NCI-H2171 (cell line): ENCODE measurements around the gene SH3BP4.
"Not testable (repeated sequence)": the region's sequence is repeated elsewhere in the genome, so short reads cannot be mapped to it uniquely, and the experiment has no call there.

Experiments used
- DNase-seq: peaks from one replicate; lab custom pipeline; 2025; lab: John Stamatoyannopoulos, UW

SH3BP4 gene

DNA sequence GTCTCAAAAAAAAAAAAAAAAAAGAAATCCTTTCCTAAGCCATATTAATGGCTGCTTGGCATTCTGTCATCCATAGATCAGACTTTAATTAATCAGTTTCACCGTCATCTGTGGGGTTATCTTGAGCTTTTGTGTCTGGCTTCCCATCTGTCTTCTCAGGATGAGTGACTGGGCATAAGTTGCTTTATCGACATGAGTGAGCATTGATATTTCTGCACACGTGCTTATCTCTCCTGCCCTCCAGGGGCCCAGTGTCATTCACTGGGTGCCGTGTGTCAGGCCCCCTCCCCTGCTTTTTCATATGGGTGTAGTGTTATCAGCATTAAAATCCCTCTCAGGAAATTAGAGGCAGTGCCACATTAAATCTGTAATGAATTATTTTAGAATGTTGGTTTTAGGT lies 65.6 kb downstream of the SH3BP4 start:
- peak; percentile 52 for DNase-seq

DNA sequence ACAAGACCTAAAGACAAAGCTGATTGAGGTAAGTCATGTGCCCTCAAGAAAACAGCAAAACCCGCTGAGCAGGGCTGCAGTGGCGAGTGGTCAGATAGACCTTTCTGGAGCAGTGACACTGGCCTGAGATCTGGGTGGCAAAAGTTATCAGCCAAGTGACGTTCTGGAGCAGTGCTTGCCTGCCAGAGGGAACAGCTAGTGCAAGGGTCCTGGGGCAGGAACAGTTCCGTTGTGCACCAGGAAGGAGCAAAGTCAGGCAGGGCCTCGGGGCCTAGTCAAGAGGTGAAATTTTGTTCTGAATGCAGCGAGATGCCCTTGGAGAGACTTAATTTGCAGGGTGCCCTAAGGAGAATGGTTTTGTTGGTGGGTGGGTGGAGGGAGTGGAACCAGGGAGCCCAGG lies 67.0 kb downstream of the SH3BP4 start:
- DNase-seq = no peak

DNA sequence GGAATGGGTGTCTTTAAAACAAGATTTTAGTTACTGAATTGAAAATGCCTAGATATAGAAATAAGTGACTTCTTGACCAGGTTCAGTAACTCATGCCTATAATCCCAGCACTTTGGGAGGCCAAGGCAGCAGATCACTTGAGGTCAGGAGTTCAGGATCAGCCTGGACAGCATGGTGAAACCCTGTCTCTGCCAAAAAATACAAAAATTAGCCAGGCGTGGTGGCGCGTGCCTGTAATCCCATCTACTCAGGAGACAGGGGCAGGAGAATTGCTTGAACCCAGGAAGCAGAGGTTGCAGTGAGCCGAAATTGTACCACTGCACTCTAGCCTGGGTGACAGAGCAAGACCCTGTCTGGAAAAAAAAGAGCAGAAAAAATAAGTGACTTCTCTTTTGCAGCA lies 68.3 kb downstream of the SH3BP4 start:
- DNase-seq = not testable (repeated sequence)

DNA sequence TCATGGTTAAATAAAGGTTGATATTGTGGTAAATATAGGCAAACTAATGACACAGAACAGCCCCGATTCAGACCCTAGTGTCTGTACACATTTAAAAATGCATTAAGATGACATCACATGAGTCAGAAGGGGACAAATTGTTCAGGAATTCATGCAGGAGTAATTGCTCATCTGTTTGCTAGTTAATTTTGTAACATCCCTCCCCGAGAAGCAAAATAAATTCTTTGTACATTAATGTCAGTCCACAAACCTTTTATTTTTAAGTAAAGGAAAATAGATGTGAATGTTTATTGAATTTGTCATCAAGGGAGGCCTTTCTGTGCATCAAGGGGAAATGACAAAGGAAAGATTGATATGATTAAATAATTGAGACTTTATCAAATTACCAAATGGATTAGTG lies 69.9 kb downstream of the SH3BP4 start:
- DNase-seq = no peak

DNA sequence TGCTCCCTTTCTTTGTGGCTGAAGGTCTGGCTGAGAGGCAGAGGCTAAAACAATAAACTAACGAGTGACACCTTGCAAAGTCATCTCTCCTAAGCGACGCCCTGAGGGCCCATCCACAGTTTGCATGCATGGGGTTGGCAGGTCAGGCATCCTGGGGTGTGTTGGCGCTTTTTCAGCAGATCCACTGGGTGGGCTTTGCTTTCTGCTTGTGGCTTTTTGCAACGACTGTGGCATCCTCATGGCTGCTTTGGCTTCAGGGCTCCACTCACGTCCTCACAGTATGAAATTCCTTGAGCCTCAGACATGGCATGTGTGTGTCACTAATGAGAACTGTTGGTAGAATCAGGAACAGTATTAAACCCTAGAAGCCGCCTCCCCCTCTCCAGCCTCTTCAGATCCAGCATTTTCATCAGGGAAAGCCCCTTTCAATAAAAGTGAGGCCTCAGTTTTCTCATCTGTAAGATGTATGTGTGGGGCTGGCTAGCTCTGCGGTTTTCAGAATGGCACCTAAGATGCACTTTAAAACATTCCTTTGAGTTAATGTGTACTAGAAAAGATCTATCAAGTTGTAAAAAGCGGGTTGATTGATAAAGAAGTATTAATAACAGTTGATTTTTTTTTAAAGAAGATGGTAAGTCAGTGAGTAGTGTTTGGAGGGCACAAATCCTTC lies 72.5 kb downstream of the SH3BP4 start:
- no peak for DNase-seq

DNA sequence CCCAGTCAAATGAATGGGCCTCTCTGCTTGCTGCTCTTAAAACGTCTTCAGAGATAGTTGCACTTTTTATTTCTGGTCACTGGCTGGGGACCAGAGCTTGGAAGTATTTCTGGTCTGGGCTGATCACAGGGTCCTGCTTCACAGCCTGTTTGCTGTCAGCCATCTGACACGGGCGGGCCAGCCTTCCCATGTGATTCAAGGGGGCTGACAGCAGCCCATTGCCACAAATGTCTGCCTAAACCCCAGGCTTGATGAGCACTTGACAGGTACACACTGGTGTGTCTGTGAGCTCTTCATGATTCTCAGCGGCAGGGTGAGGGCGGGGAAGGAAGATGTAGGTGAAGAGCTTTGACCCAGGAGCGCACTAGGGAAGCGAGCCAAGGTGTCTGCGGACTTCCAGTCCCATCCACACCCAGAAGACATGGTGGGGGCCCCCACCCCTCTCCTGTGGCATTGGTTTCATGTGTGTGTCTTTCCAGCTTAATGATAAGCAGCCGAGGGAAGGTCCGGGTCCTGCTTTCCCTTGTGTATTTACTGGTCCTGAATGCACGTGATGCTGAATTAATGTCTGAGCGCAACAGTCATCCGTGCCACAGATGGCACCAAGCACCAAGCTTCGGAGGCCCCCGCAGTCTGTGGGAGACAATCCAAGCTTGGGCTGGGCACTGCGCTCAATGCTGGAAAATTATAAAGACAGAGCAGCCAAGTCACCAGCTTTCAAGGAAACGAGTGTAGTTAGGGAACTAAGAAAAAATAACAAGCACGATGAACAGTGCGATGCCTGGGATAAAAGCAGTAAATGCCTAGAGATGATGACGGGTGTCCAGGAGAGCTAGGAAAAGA lies 73.3 kb downstream of the SH3BP4 start:
- peak; percentile 16 for DNase-seq

DNA sequence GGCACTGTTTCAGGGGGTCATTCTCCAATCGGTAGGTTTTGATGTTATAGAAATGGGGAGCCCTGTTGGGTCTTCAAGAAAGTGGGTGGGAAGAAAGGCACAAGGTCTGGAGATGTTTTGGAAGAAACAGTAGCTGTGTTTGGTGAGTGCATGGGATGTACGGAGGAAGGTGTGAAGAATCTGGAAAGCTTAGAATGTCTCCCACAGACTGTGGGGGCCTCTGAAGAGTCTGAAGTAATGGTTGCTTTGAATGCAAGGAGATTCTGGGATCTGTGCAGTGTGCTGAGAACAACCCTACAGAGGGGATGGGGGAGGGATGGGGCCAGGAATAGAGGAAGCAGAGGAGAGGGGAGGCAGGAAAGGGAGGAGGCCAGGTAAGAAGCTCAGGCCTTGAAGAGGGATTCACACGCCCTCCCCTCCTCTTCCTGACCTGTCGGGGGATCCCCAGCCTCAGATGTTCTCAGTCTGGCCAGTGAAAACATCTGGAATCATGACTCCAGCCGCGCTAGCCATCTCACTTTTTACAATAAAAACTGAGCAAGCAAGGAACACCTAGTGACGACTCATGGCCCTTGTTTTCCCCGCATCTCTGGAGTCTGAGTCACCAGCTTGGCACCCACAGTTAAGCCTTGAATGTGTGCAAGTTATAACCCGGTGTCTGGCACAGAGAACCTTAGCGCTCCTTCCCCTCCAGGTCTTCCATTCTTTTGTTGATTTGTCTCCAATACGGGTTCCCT lies 74.2 kb downstream of the SH3BP4 start:
- DNase-seq = no peak

DNA sequence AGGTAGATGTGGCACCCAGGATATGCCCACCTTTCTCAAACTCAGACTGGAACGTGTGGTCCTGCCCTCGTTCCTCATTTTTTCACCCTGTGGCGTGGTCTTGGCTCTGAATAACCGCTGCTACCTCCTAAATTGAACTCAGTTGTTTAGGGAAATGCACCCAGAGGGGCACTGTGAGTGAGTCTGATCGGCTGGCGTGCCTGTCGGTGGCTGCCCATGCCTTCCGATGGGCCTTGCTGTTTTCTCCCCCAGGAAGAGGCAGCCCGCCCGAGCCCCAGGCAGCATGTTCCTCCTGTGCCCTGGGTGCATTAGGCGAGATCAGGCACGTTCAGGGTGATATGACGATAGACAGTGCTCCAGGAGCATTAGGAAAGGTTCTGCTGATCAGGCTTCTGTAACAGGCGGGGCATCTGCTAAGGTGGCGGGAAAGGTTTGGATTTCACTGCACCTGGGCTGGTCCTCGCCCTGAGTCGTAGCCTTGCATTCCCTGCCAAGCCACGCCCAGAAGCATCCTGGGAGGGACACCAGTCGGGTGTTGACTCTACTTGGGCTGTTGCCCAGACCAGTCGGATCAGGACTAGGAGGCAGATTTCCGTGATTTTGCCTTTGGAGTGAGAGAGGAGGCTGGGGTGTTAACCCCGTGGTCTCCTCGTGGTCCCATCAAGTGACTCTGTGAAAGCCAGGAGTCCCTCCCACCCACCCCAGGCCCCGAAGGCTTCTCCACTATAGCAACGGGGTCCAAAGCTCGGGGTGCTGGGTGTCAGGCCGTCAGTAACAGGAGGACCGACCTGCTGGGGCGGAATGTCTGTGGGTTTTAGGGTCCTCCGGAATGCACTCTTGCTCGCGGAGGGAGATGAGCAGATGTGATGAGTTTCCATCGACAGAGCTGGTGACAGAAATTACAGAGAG lies 75.1 kb downstream of the SH3BP4 start:
- peak; percentile 83 for DNase-seq

DNA sequence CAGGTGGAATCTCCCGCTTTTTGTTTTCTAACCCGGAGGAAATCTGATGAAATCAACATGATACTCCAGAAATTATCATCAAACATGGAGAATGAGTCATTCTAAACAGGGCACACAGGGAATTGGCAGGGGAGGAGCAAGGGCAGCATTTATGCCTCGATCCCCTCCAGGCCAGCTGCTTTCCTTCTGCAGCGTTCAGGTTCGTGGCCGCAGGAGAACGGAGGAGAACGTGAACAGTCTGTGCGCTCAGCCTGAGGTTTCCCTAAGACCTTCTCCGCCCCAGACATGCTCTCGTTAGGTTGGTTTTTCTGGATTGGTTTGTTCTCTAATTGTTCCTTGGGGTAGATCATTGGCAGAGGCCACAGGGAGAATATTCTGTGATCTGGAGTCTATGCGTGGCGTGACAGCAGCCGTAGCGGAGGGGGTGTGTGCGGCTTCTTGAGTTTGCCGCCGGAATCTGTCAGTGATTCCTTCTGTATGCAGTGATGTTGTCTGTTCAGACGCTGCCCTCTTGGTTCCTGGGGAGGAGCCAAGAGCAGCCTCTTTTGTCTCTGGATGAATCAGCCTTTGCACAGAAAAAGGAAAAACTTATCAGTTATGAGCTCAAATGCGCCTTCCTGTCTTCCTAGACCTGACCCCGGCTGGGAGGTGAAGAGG lies 75.9 kb downstream of the SH3BP4 start:
- DNase-seq = peak; percentile 18

DNA sequence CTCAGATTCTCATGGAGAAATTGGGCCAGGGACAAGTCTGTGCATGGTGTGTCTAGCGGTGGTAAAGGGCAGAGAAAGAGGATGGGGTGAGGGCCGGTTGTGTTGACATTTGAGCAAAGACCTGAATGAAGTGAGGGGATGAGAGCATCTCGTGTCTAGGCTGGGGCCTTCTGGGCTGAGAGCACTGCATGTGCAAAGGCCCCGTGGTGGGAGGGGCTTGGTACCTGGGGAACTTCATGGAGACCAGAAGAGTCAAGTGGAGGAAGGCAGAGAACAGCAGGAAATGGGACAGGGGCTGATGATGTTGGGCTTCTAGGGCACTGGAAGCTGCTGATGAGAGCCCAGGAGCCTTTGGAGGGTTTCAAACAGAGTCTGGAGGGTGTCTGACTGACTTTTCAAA lies 76.8 kb downstream of the SH3BP4 start:
- no peak for DNase-seq

DNA sequence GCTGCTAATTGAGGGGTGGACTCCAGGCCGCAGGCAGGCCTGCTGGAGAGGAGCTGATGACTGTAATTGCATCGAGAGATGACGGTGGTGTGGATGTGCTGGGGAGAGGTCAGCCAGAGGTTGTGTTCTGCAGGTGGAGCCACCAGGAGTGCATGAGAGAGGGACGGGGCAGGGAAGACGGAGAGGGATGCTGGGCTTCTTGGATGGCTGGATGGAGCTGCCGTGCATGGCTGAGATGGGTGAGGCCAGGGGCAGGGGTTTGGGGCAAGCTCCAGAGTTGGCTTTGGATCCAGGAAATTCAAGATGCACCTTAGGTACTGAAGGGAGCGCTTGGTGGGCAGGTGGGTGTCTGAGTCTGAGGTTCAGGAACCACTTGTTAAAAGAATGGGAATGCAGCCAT lies 77.2 kb downstream of the SH3BP4 start:
- no peak for DNase-seq

DNA sequence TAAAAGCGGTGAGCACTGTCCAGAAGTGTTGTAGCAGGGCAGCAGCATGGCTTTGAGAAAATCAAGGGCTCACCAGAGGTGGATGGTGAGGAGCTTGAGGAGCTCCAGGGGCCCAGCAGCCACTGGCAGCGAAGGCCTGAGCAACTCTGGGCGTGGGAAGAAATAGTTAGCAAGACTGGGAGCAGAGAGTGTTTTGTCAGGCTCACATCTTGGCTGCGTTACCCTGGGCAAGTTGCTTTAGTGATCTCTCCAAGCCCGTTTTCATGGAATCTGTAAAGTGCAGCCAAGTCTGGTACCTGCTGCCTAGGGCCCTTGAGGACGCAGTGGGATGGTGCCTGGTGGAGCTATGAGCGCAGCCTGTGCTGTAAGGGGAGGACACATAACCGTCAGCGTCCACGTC lies 78.3 kb downstream of the SH3BP4 start:
- DNase-seq = no peak

DNA sequence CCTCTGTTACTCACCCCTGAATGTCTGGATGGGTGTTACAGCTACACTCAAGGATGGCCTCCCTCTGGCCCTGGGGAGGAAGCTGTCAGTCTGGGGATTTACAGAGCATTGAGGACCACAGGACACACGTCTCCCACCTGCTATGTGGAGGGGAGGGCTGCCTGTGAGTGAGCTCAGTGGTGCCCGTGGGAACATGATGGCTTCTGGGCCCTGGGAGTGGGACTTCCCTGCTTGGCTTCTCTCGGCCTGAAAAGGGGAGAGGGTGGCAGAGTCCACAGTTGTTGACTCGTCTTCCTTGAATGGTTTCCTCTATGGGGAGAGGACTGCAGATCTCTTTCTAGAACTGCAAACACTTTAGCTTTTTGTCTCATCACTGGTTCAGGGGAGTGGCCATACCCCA lies 79.1 kb downstream of the SH3BP4 start:
- no peak for DNase-seq

DNA sequence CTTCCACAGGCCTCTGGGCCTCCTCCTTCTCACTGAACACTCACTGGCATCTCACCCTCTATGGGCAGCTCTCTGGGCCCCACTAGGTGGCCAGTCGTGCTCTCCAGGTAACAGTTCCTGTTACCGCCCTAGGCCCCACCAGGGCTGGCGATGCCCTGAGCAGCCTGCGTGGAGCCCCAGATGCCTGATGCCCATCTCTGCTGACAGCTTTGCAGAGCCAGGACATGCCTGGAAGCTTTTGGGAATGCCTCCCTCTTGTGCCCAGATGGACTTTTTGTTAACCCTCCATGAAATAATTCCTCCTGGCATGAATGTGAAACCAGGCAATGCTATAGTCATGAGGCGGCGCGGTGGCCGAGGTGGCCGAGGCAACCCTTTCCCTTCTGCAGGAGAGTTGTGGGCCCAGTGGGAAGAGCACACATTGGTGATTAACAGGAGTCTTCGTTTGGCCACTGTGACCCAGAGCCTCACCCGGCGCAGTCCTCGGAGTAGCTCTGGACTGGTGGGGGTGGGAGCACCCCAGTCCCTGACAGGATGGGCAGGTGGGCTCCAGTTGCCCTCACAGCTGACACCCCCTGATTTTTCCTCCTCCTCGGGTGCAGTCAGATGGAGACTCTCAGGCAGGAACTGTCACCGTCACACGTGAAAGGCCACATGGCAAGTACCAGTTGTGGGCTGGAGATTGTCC lies 80.0 kb downstream of the SH3BP4 start:
- DNase-seq = no peak

DNA sequence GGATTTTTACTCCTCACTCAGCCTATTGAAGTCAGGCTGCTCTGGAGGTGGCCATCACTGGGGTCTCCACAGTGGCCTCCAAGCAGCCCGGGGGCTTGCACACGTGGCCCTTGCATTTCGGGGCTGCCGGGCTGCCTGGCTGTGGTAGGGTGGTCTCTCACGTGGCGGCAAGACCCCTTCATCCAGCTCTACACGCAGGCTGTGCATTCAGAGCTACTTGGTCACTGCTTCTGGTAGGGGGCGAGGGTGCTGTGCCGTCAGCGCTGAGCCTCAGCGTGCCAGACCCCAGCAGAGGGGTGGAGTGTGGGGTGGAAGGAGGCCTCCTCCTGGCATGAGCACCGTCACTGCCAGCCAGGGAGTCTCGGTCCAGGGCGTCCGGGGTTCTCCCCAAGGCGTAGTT lies 80.6 kb downstream of the SH3BP4 start:
- no peak for DNase-seq

DNA sequence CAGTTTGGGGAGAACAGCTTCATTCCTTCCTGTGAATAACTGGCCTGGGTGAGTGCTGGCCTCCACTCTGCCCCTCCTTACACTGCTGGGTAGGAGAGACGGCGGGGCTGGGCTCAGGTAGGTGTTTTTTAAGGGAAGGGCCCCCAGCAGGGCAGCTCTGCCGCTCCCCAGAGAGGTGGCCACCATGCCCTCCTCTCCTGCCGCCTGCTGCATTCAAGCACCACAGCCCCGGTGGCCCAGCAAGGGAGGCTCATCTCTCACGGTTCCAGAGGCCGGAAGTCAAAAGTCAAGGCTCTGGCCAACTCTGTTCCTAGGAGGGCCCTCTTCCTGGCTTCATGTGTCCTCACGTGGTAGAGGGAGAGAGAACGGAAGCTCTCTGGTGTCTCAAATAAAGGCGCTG lies 81.1 kb downstream of the SH3BP4 start:
- no peak for DNase-seq

DNA sequence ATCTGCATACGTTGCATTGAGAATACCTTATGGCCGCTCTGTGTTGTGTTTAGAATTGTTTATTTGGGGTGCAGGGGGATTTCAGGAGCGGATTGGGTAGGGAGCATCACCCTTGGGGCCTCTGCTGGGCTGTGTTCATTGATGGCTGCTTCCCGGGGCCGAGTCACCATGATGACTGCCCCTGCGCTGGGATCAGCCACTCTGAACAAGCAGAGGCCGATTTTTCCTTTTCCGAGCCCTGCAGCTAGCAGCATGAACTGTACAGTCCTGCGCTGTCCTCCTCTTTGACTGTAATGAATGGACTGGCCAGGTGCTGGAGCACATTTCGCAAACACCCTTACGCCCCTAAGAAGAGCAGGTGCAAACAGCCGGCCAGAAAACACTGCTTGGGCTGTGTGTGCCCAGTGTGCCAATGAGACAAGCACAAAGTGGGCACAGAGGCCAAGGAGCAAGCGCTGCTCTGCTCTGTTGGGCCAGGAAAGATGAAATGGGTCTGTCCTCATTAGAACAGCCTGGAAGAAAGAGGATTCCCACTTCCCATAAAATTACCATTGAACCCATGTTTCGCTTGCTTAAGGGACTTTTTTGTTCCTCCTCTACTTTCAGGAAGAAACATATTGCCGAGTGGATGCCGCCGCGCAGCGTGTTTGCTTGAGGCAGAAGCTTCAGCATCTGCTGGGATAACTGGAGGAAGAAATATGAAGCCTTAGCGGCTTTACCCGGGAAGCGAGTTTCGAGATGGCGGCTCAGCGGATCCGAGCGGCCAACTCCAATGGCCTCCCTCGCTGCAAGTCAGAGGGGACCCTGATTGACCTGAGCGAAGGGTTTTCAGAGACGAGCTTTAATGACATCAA lies 82.7 kb downstream of the SH3BP4 start:
- DNase-seq = no peak

DNA sequence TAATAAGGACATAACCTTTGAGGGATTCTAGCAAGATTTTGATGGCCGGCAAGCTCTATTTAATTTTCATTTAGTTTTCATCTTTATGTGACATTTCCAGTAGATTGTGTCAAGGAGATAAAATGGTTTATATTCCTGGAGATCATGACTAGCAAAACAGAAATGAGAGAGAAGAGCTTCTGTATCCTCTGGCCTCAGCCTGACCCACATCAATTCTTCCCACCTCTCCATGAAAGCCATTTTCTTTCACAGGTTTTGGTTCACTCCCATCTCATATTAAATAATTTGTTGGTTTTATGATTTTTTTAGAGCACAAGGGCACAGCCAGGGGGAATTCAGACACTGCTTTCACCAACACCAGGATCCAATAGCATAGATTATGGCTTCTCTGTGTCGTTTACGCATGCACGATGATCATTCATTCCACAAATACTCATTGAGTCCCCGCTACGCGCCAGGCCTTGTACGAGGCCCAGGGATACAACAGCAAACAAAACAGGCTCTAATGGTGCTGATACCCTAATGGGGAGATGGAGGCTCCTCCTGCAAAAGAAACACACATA lies 85.9 kb downstream of the SH3BP4 start:
- DNase-seq = no peak

DNA sequence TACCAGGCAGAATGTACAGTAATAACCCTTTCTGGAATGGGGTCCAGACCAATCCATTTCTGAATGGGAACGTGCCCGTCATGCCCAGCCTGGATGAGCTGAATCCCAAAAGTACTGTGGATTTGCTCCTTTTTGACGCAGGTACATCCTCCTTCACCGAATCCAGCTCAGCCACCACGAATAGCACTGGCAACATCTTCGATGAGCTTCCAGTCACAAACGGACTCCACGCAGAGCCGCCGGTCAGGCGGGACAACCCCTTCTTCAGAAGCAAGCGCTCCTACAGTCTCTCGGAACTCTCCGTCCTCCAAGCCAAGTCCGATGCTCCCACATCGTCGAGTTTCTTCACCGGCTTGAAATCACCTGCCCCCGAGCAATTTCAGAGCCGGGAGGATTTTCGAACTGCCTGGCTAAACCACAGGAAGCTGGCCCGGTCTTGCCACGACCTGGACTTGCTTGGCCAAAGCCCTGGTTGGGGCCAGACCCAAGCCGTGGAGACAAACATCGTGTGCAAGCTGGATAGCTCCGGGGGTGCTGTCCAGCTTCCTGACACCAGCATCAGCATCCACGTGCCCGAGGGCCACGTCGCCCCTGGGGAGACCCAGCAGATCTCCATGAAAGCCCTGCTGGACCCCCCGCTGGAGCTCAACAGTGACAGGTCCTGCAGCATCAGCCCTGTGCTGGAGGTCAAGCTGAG lies 89.6 kb downstream of the SH3BP4 start:
- no peak for DNase-seq
